H1 (cell line): ENCODE data around the gene HBB. TPM values are rescaled to one million over a fixed set of nuclear protein-coding genes. Genes with fewer than 3 reads are reported as not detected.

Experiments
- CTCF ChIA-PET: fragments of 300-600 bp; sonication (Branson Sonifier 250); formaldehyde crosslinking; loops from one replicate; lab custom pipeline; 2021; ENCODE audit not compliant: partially characterized antibody; lab: Charles Lee
- POLR2A ChIA-PET: fragments of 300-600 bp; sonication (Branson Sonifier 250); formaldehyde crosslinking; loops from one replicate; lab custom pipeline; 2021; ENCODE audit warnings: inconsistent platforms; ENCODE audit not compliant: partially characterized antibody; lab: Charles Lee
- DNase-seq, 2 experiments: peaks; one replicate each; pipeline versions ENCODE4 v3.0.0 to v3.0.0-alpha.2; 2010 to 2022; ENCODE audit warnings: low spot score in 2 of 2, low read depth in 1 of 2, mixed read lengths in 1 of 2
- FAIRE-seq: peaks from 2 replicates; lab custom pipeline; 2011; peaks lifted over from hg19 to GRCh38; lab: Jason Lieb, UNC
- H2AFZ ChIP-seq: 2 replicates; pipeline ENCODE4 v1.8.1; 2012; ENCODE audit warnings: low read length, inconsistent platforms
- H2AK5ac ChIP-seq: 2 replicates; pipeline ENCODE4 v1.6.1; 2013; ENCODE audit warnings: low read depth, low read length
- H2BK120ac ChIP-seq: replicated peaks from 2 replicates; pipeline ENCODE3; 2013; ENCODE audit warnings: low read depth, low read length, inconsistent platforms
- H2BK12ac ChIP-seq: 2 replicates; pipeline ENCODE4 v1.6.1; 2013; ENCODE audit warnings: low read depth, low read length
- H2BK15ac ChIP-seq: 2 replicates; pipeline ENCODE4 v1.6.1; 2013; ENCODE audit warnings: low read length
- H2BK20ac ChIP-seq: 2 replicates; pipeline ENCODE4 v1.6.1; 2013; ENCODE audit warnings: low read length
- H2BK5ac ChIP-seq: 2 replicates; pipeline ENCODE4 v1.6.1; 2013; ENCODE audit warnings: low read depth, low read length
- H3K14ac ChIP-seq: 2 replicates; pipeline ENCODE4 v1.6.1; 2013; ENCODE audit warnings: inconsistent platforms; ENCODE audit not compliant: insufficient read length
- H3K18ac ChIP-seq: 2 replicates; pipeline ENCODE4 v1.6.1; 2013; ENCODE audit warnings: low read length; ENCODE audit errors: extremely low read depth
- H3K23ac ChIP-seq: 2 replicates; pipeline ENCODE4 v1.6.1; 2013; ENCODE audit warnings: inconsistent platforms; ENCODE audit not compliant: insufficient read length
- H3K23me2 ChIP-seq: 2 replicates; pipeline ENCODE4 v1.6.1; 2013; ENCODE audit warnings: low read depth, low read length
- H3K27ac ChIP-seq: 2 replicates; pipeline ENCODE4 v1.6.1; 2011; ENCODE audit warnings: low read depth, low read length, inconsistent platforms
- H3K27me3 ChIP-seq, 4 experiments: replicated peaks in 1 of 4; 1 replicate in 1 of 4; 2 replicates in 3 of 4; pipeline versions ENCODE4 v1.6.1 to v1.8.1; 2011 to 2013; ENCODE audit warnings: low read length in 3 of 4, mild to moderate bottlenecking in 3 of 4, inconsistent platforms in 2 of 4, mixed read lengths in 2 of 4, moderate library complexity in 1 of 4; ENCODE audit not compliant: control insufficient read depth in 3 of 4, insufficient read depth in 3 of 4; ENCODE audit errors: extremely low read depth in 1 of 4
- H3K36me3 ChIP-seq, 4 experiments: 2 replicates each; pipeline versions ENCODE4 v1.6.1 to v1.8.1; 2011 to 2013; ENCODE audit warnings: mild to moderate bottlenecking in 4 of 4, low read length in 3 of 4, moderate library complexity in 2 of 4, control low read depth in 1 of 4, inconsistent platforms in 1 of 4; ENCODE audit not compliant: insufficient read depth in 4 of 4, control insufficient read depth in 2 of 4
- H3K4ac ChIP-seq: replicated peaks from 2 replicates; pipeline ENCODE3; 2013; ENCODE audit warnings: low read length, low read depth, mixed read lengths, inconsistent platforms; ENCODE audit not compliant: insufficient read length
- H3K4me1 ChIP-seq, 4 experiments: replicated peaks in 1 of 4; 1 replicate in 1 of 4; 2 replicates in 3 of 4; pipeline versions ENCODE4 v1.6.1 to v1.8.1; 2011 to 2013; ENCODE audit warnings: low read length in 3 of 4, inconsistent platforms in 2 of 4, mixed read lengths in 1 of 4; ENCODE audit not compliant: insufficient read depth in 4 of 4, control insufficient read depth in 3 of 4
- H3K4me2 ChIP-seq, 2 experiments: 2 replicates each; pipeline versions ENCODE4 v1.6.1 to v1.8.1; 2011 to 2013; ENCODE audit warnings: low read depth in 2 of 2, low read length in 2 of 2, control low read depth in 1 of 2, inconsistent platforms in 1 of 2, mild to moderate bottlenecking in 1 of 2; ENCODE audit not compliant: insufficient read depth in 1 of 2
- H3K4me3 ChIP-seq, 4 experiments: fragments of 200-600, 300-600 bp in 1 of 4; sonication (generic), shearing (Covaris generic), sonication (Bioruptor Twin) in 1 of 4; 2 replicates each; pipeline versions ENCODE4 v1.5.1 to v1.8.1; 2011 to 2016; ENCODE audit warnings: low read length in 4 of 4, low read depth in 3 of 4, control low read depth in 2 of 4, inconsistent platforms in 2 of 4, mild to moderate bottlenecking in 2 of 4, mixed read lengths in 1 of 4, moderate library complexity in 1 of 4; ENCODE audit not compliant: insufficient read depth in 2 of 4; ENCODE audit errors: extremely low read depth in 1 of 4
- H3K56ac ChIP-seq: replicated peaks from 2 replicates; pipeline ENCODE3; 2013; ENCODE audit warnings: low read depth, mild to moderate bottlenecking, mixed read lengths, low read length, inconsistent platforms; ENCODE audit not compliant: insufficient read length
- H3K79me1 ChIP-seq: 2 replicates; pipeline ENCODE4 v1.6.1; 2013; ENCODE audit warnings: low read depth, low read length, control low read depth
- H3K79me2 ChIP-seq, 2 experiments: 2 replicates each; pipeline versions ENCODE4 v1.6.1 to v1.8.1; 2012 to 2013; ENCODE audit warnings: low read length in 2 of 2, mild to moderate bottlenecking in 2 of 2, inconsistent platforms in 1 of 2; ENCODE audit not compliant: insufficient read depth in 2 of 2, control insufficient read depth in 1 of 2
- H3K9ac ChIP-seq, 4 experiments: replicated peaks in 1 of 4; 1 replicate in 1 of 4; 2 replicates in 3 of 4; pipeline versions ENCODE4 v1.6.1 to v1.8.1; 2011 to 2013; ENCODE audit warnings: low read depth in 3 of 4, low read length in 3 of 4, control low read depth in 2 of 4, mild to moderate bottlenecking in 2 of 4, moderate library complexity in 2 of 4, inconsistent platforms in 1 of 4; ENCODE audit errors: extremely low read depth in 1 of 4
- H3K9me3 ChIP-seq, 2 experiments: 2 replicates each; pipeline versions ENCODE4 v1.6.1 to v1.8.1; 2012 to 2013; ENCODE audit warnings: mild to moderate bottlenecking in 2 of 2, moderate library complexity in 2 of 2, control low read depth in 1 of 2, inconsistent platforms in 1 of 2, low read depth in 1 of 2, low read length in 1 of 2, mixed read lengths in 1 of 2; ENCODE audit not compliant: insufficient read depth in 2 of 2
- H4K20me1 ChIP-seq, 2 experiments: replicated peaks in 1 of 2; 2 replicates each; pipeline versions ENCODE3 to v1.8.1; 2011 to 2013; ENCODE audit warnings: inconsistent platforms in 2 of 2, low read length in 2 of 2, mild to moderate bottlenecking in 1 of 2; ENCODE audit not compliant: insufficient read depth in 2 of 2, control insufficient read depth in 1 of 2
- H4K5ac ChIP-seq: 2 replicates; pipeline ENCODE4 v1.6.1; 2013; ENCODE audit warnings: low read length, low read depth, mixed read lengths, inconsistent platforms; ENCODE audit not compliant: insufficient read length
- H4K8ac ChIP-seq: 2 replicates; pipeline ENCODE4 v1.8.0; 2013; ENCODE audit warnings: mild to moderate bottlenecking, moderate library complexity, low read length, inconsistent platforms; ENCODE audit not compliant: insufficient read depth; ENCODE audit errors: extremely low read depth
- H4K91ac ChIP-seq: replicated peaks from 2 replicates; pipeline ENCODE3; 2013; ENCODE audit warnings: low read length, mixed read lengths, inconsistent platforms; ENCODE audit not compliant: insufficient read length
- ASH2L ChIP-seq: fragments of 200-600, 300-600 bp; sonication (generic); IDR thresholded peaks from one replicate; pipeline ENCODE4 v1.7.1; 2017; ENCODE audit warnings: low read length
- BACH1 ChIP-seq: IDR thresholded peaks from 2 replicates; pipeline ENCODE4 v1.6.1; 2012; ENCODE audit warnings: low read length, improper control_type of control experiment
- BRCA1 ChIP-seq: IDR thresholded peaks from 2 replicates; pipeline ENCODE4 v1.6.1; 2012; ENCODE audit warnings: low read depth, low read length, improper control_type of control experiment
- CTCF ChIP-seq, 3 experiments: IDR thresholded peaks; 1 replicate in 2 of 3; 2 replicates in 1 of 3; pipeline versions ENCODE4 v1.5.1 to v1.6.1; 2011; ENCODE audit warnings: low read length in 3 of 3, mild to moderate bottlenecking in 3 of 3, inconsistent platforms in 2 of 3, low read depth in 1 of 3, moderate library complexity in 1 of 3; ENCODE audit not compliant: insufficient read depth in 1 of 3; ENCODE audit errors: control extremely low read depth in 1 of 3
- EP300 ChIP-seq, 2 experiments: IDR thresholded peaks; 1 replicate in 1 of 2; 2 replicates in 1 of 2; pipeline ENCODE4 v1.6.1; 2011 to 2012; ENCODE audit warnings: low read depth in 2 of 2, low read length in 2 of 2, mild to moderate bottlenecking in 2 of 2, borderline replicate concordance in 1 of 2, inconsistent platforms in 1 of 2, moderate library complexity in 1 of 2
- EZH2 ChIP-seq: fragments of 200-600 bp; sonication (generic); IDR thresholded peaks from 2 replicates; pipeline ENCODE4 v1.7.1; 2012; ENCODE audit warnings: low read depth, mild to moderate bottlenecking, moderate library complexity, low read length, inconsistent platforms; ENCODE audit not compliant: severe bottlenecking
- KDM1A ChIP-seq: fragments of 200-600, 300-600 bp; sonication (generic); IDR thresholded peaks from 2 replicates; pipeline ENCODE4 v1.7.1; 2016; ENCODE audit warnings: mild to moderate bottlenecking, low read length, borderline replicate concordance
- RNF2 ChIP-seq: fragments of 200-900, 300-1000 bp; sonication (generic); IDR thresholded peaks from 2 replicates; pipeline ENCODE4 v1.7.1; 2016; ENCODE audit warnings: borderline replicate concordance, low read depth, mild to moderate bottlenecking, antibody characterized with exemption, low read length; ENCODE audit not compliant: poor library complexity, severe bottlenecking; ENCODE audit errors: missing control alignments
- SP1 ChIP-seq: IDR thresholded peaks from 2 replicates; pipeline ENCODE4 v1.6.1; 2011; ENCODE audit warnings: low read depth, low read length
- TBP ChIP-seq: IDR thresholded peaks from 2 replicates; pipeline ENCODE4 v1.6.1; 2011; ENCODE audit warnings: low read depth, low read length, improper control_type of control experiment
- TCF12 ChIP-seq: IDR thresholded peaks from 2 replicates; pipeline ENCODE4 v1.6.1; 2011; ENCODE audit warnings: low read depth, mild to moderate bottlenecking, low read length
- ZNF274 ChIP-seq: IDR thresholded peaks from 2 replicates; pipeline ENCODE4 v1.7.0; 2012; ENCODE audit warnings: low read length, borderline replicate concordance; ENCODE audit errors: extremely low read depth
- WGBS, 2 experiments: shearing (Covaris generic) in 1 of 2; methylation state at CpG; one replicate each; pipeline versions ENCODE4 v1.1.6 to v1.1.7; 2013 to 2015; ENCODE audit warnings: low lambda C conversion rate in 2 of 2, mixed read lengths in 2 of 2, inconsistent platforms in 1 of 2, low coverage in 1 of 2, missing lambda C conversion rate in 1 of 2; ENCODE audit not compliant: insufficient replicate concordance in 2 of 2, insufficient coverage in 1 of 2, insufficient read length in 1 of 2; ENCODE audit errors: extremely low coverage in 1 of 2, missing lambda C conversion rate in 1 of 2; 5-methylcytosine and 5-hydroxymethylcytosine counted together
- polyA plus RNA-seq, 7 experiments: library from polyadenylated mRNA; depleted of rRNA in 3 of 7; stranded (reverse) in 5 of 7; unstranded in 2 of 7; fragments of >200 nt in 5 of 7; fragments of 200-250 nt in 2 of 7; gene quantifications; 1 replicate in 5 of 7; 2 replicates in 1 of 7; 4 replicates in 1 of 7; pipeline versions ENCODE4 v1.2.1 to v1.2.3, GENCODE V29; 2011 to 2013; ENCODE audit warnings: missing spikeins in 2 of 7, mixed read lengths in 2 of 7
- total RNA-seq: library from RNA; stranded (reverse); fragmentation: NEBNext Ultra II Directional; extraction: Animal tissue kit (Norgen Biotek cat#: 25700); gene quantifications from 2 replicates; pipeline ENCODE4 v1.2.1, GENCODE V29; 2021

Gene HBB
- total and polyA plus RNA-seq, 2 of the 8 experiments (the other 6 are each of a cell fraction or from before 2014, with no cell fraction given), result not detected

DNA sequence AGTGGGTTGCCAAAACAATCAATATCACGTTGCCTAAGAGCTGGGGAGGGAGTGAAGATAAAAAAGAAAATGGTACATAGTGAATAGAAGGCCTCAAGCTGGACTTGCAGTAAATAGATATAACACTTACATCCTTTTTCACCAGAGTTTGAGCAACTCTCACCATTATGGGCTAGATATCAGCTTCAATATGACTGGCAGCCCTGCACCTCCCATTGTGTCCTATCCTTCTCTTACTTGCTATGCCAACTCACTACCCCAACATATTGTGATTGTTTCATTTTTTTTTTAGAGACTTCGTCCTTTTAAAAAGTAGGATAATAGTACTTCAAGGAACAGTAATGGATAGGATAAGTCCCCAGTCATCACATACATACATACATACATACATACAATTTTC is 15.3 kb upstream of the HBB start:
- Histone ChIP-seq H3K36me3 (no peaks in the 10 kb centered on the region), H3K79me1 (no peaks in the 10 kb centered on the region), H4K5ac (no peak overlapping the region), H4K8ac (no peak overlapping the region), H3K4ac (no peak overlapping the region), H2AFZ (no peak overlapping the region), H2BK15ac (no peak overlapping the region), H2BK5ac (no peak overlapping the region), H3K79me2 (no peaks in the 10 kb centered on the region), H4K91ac (no peak overlapping the region), H3K9ac (no peak overlapping the region), H2BK12ac (no peak overlapping the region), H3K23me2 (no peaks in the 10 kb centered on the region; the same call in 1 of the 2 replicates), H3K27me3 (no peaks in the 10 kb centered on the region), H3K9me3 (no peaks in the 10 kb centered on the region), H2BK20ac (no peak overlapping the region), H4K20me1 (no peaks in the 10 kb centered on the region), H3K4me1 (no peaks in the 10 kb centered on the region), H3K56ac (no peak overlapping the region), H3K4me2 (no peak overlapping the region), H2BK120ac (no peak overlapping the region), H2AK5ac (no peak overlapping the region), H3K23ac (no peak overlapping the region), H3K18ac (no peak overlapping the region), H3K14ac (no peak overlapping the region), H3K4me3 (no peak overlapping the region), H3K27ac (no peak overlapping the region)
- CTCF ChIA-PET, result interaction anchor here (1.4 to 1.8 kb wide), 2 partner anchors 56 to 139 kb away, joined by 3 to 4 read pairs; no protein-coding TSS in a partner anchor
- FAIRE-seq (no peak), DNase-seq (no peak)
- POLR2A ChIA-PET, result no interaction called here
- WGBS, 2 experiments, result 83% methylated on average over 2 of the region's 2 CpGs; no CpG with 5 or more reads in 1 of the 2 experiments
- no peak for TF ChIP-seq TBP
- TF ChIP-seq KDM1A, result no peak
- TF ChIP-seq EZH2, result no peak
- TF ChIP-seq RNF2, result no peak
- TF ChIP-seq ASH2L, result no peak
- no peak for TF ChIP-seq TCF12
- no peak for TF ChIP-seq ZNF274
- TF ChIP-seq BACH1, result no peak
- no peak for TF ChIP-seq BRCA1
- TF ChIP-seq CTCF (IDR thresholded peaks at IDR 0.05; ENCODE audit: control extremely low read depth in 1 of 3, insufficient read depth in 1 of 3, low read depth in 1 of 3, low read length in 3 of 3), result no peak
- no peak for TF ChIP-seq SP1
- TF ChIP-seq EP300 (IDR thresholded peaks at IDR 0.05; ENCODE audit: borderline replicate concordance in 1 of 2, low read depth in 2 of 2, low read length in 2 of 2), result no peak
